Stimulated activated CD4-positive, alpha-beta T cell treated with anti-CD3 and anti-CD28 coated beads, Interleukin-12 subunit alpha, Interleukin-12 subunit beta, amount 100 ng/mL, for 24 hours (primary cell): ENCODE data around the gene VCAN.

Source experiments
- DNase-seq, 2 experiments: peaks; one replicate each; pipeline ENCODE4 v3.0.0-alpha.2; 2020; ENCODE audit warnings: low read depth in 2 of 2

VCAN gene

DNA sequence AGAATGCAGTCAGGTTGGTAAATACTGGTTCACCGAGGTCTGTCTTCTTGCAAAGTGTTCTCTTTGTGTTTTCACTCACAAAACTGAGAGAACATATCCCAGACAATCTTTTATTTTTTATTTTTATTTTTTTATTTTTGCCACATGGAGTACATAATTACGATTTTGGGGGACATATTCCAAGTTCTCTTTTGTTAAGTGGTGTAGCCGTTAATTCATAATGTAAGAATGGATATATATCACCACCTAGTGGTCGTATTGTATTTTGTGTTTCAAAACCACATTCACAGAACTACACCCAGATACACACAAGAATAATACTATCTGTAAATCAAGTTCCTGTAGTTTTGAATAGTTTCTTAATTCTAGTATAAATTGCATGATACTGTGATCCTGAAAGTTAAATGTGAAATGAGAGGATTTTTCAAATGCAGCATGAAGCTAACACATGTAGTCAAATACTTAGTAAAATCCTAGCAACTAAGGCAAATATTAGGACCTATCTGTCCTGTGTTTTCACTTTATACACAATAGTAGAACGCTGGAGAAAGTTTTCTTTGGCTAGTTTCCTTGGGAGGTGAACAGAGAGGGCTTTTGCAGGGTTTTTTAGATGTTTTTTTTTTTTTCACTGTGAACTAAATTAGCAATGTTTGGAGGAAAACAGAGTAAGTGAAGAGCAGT, 92.7 kb downstream of the VCAN start:
- no peak for DNase-seq

DNA sequence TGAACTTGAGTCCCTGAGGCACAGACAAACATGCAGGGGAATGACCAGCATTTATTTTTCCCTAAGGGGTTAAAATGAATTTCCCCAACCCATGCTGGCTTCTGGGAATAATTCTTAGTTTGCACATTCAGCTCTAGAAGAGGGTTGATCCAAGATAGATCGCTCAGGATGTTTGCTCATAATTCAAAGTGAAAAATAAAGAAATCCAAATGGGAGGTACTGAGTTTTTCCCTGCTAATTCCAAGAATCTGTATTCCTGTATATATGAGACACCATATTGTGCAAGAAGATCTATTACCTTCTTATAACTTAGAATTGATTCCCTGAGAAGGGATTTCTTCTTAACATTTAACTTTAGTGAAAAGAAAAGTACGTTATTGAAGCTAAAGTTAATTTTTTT, 96.2 kb downstream of the VCAN start:
- no peak for DNase-seq

DNA sequence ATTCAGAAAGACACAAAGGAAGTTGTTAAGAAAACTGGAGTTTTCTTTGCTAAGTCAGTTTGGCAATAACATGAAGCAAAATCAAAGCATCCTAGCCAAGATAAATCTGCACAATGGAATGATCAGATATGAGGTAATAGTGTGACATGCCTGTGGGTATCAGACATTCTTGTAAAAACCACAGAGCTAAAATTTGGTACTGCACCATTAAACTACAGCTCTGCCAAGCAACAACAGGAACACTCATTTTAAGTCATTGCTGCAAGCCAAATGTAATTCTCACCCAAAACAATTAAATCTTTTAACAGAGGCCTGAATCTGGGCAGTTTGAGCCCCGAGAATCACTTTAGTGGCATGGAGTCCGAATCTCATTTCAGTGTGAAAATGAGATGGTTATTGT, 96.6 kb downstream of the VCAN start:
- DNase-seq: no peak

DNA sequence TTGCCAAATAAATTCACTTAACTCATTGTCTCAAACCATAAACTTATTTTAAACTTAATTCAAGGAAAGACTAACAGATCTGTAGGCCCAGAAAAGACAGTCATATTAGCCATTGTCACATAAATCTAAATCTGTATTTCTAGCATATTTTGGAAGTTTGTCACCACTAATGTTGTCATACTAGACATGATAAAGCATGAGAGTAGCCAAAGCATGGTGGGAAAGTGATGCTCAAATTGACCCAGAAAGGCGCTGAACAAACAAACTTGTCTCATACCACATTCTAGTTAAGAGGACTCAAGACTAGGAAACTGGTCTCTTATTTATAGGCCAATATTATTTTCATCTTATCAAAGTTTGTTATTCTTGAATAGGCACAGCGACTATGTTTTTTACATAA, 99.4 kb downstream of the VCAN start:
- DNase-seq: no peak

DNA sequence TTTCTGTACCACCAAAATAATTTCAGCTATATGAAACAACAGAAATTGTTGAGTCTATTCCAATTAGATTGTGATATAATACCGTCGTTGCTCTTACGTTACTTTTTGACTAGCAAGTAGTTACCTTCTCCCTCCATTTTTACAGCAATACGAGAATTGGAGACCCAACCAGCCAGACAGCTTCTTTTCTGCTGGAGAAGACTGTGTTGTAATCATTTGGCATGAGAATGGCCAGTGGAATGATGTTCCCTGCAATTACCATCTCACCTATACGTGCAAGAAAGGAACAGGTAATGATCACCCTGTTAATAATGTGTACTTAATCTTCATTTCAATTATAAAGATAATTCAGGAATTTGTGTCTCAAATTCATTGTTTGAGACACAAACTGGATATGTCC, 100.7 kb downstream of the VCAN start:
- no peak for DNase-seq

DNA sequence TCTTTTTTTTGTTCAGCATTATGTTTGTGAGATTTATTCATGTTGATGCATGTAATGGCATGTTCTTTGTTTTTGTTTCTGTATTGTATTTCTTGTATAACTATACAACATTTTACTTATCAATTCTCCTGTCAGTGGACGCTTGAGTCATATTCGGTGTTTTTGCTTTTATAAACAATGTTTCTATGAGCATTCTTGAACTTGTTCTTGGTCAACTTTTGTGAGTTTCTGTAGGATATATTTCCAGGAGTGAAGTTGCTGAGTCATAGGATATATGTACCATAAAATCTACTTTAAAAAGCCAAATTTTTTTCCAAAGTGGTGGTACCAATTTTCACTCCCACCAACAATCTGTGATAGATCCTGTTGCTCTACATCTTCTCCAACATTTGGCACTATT, 104.8 kb downstream of the VCAN start:
- DNase-seq: no peak

DNA sequence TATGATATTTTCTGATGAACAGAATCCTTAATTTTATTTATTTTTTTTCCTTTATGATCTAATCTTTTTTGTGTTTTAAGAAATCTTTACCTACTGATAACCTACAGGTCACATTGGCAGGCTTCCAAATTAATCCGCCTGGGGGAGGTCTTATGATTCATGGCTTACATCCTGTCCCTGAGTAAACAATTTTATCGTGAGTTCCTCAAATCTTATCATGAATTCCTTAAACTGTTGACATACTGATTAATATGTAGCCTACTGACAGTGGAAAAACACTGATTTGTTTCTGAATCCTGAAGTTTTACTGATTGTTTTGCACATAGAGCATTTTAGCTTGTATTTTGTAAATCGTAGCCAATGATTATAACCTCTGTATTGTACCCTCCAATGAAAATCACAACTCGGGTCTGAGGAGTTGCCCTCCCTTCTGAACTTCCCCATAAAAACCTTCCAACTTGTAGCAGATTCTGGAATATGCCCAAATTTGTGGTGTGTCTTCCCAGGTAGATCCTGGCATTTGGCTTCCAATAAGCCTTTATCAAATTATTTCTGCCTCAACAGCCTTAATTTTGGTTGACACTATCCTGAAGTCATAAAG, 105.6 kb downstream of the VCAN start:
- DNase-seq: no peak

DNA sequence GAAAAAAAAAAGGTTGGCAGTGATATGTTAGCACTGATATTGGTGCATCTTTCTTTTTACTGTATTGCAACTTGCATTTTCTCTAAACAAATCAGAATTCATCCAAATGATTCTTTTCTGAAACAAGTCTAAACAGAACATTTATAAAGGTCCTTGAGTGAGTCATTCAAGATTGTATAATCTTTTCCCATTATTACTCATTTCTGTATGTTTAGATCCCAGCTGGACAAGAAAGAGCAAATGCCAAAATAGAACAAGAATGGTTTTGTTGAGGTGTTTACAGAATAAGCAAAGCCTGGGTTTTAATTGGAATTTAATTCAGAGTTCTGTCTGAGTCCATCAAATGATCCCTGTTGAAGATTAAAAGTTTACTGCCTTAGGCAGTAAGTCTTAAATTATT, 112.3 kb downstream of the VCAN start:
- no peak for DNase-seq

DNA sequence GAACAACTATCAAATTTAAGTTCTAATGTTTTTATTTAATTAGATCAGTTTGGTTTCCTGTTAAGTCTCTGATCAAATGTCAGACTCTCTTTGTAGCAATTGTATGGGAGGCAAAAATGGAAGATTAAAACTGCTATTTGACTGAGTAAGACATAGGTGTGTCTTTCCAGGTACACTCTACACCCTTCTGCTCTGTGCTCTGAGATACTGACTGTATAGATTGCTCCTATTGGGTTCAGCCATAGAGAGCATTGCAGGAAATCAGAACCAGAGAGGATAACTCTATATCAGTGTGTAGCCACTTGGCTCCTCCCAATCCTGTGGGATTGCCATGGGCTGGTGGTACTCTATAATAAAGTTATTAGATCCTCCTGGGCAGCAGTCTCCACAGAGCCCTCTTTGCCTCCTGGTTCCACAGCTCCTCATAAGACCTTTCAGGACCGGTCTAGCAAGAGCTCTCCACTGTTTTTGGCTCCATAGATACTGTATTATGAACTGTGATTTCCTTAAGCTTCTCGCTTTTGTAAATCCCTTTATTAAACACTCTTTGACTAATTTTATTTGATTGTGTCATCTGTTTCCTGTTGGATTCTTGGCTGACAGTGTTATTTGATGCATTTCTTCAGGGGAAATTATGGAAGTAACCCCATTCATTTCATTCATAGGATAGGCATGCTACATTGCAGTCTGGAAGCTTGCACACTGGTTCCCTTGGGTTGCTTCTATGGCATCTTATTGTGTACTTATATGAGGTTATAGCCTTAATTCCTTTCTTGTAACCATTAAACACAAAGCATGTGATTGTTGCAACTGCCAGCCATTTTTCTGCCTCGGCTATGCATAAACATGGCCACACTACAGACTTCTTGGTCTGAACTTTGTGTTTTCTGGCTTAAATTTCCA, 115.6 kb downstream of the VCAN start:
- no peak for DNase-seq

DNA sequence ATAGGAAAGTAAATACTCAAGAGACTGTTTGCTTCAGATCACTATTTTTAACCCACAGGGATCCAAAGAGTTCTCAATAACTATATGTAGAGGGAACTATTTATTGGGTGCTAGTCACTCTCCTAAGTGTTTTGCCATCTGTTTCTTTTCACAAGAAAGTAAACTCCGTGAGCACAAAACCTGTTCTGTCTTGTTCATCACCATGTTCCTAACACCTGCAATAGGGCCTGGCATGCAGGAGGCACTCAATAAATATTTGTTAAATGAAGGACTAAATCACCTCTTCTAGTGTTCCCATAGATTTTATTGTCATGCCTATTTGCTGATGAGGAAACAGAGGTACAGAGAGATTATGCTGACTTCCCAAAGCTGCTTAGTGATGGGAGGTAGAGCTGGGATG, 118.2 kb downstream of the VCAN start:
- no peak for DNase-seq

DNA sequence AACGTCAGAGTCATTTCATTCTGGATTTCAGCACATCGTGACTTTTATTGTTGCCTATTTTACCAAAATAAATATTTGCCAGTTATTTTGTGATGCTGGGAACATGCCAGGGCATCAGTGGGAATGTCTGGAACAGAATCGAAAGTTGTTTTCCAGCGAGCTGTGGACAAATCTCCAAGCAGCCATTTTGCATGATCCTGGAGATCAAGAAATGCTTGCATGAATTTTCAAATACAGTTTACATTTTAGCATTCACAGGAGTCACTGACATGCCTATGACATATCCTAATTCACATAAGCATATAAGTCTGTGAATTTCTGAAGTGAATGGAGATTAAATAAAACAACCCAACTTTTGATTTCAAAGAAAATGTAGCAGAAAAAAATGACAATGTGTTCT, 119.4 kb downstream of the VCAN start:
- no peak for DNase-seq

DNA sequence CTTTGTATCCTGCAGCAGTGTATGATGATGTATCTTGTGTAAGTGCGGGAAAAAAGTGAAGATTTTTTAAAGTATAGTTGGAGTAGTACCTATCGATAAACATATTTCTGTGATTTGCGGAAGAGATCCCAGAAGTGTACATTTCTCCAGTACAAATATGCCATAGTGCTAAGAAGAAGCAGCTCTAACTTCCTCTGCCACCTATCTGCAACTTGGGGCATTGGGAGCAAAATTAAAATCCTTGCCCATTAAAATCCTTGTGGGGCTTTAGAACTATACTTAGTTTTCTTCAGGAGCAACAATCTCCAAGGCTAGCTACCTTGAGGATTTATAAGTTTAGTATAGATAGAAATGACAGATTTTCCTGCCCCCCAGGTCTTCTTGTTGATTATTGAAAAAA, 123.7 kb downstream of the VCAN start:
- no peak for DNase-seq

DNA sequence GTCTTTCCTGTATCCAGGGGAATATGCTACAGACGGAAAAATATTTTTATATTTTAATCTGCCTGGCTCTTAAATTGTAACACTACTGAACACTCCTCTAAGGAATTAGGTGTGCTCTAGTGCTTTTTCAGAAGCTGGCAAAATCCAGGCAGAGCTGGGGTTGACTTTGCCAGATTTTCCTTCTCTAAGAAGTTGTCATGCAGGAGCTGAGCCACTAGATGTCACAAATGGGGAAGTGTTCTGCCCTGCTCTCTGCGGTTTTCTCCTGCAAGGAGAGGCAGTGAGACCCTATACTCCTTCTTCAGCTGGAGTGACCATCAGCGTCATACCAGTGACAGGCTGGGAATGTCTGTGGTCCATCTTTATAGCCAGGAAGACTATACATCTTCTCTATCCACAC, 136.6 kb downstream of the VCAN start:
- DNase-seq: no peak

DNA sequence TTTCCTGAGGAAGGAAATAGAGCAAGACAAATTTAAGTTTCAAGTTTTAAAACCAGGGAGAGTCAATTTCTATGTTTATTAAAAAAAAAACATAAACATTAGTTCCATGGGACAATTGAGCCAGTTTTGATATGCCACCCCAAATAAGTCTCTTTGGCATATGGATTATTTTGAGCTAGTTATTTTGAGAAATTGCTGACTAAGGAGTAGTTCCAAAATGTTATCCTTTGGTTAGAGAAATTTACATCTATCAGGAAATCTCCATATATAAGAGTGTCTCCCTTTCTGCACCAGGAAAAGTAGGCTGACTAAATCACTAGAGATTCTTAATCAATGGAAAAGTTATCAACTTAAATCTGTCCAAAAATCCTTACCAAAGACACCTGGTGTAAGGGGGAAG, 143.3 kb downstream of the VCAN start:
- DNase-seq: no peak

DNA sequence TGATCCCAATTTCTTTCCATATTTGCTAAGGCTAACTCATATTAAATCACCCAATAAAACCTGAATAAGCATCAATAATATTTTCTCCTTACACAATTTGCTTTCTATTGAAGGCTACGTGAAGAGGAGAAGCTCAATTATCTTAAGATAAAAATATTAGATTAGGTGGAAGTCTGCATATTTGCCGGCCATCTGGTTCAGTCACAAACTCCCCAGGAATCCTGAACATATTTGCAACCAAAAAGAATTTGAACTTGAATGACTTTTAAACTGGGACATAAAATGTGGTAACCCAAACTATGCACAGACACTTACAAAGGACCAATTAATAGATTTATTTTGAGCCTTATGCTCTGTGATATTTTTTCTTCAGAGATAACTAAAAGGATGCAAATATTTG, 156.8 kb downstream of the VCAN start:
- no peak for DNase-seq
